ENCODE measurements around the gene CCNL2. TPM values are rescaled to one million over a fixed set of nuclear protein-coding genes. Genes with fewer than 3 reads are reported as not detected.

The CCNL2 gene
- total RNA-seq, 2 experiments from 2014 or later: 97.7 to 108 TPM

- CTCF ChIA-PET: interaction anchor here (1.1 kb wide), 1 partner anchor 21 kb away, joined by 3 read pairs; no protein-coding TSS in a partner anchor
- DNase-seq: no peak
- Mint-ChIP-seq H3K27ac (no peak overlapping the region), H3K4me3 (no peak overlapping the region), H3K36me3 (ENCODE audit: low read depth) (no peaks in the 10 kb centered on the region), H3K9me3 (no peaks in the 10 kb centered on the region), H3K27me3 (ENCODE audit: low read depth) (no peaks in the 10 kb centered on the region), H3K4me1 (ENCODE audit: low read depth) (no peaks in the 10 kb centered on the region)
- intact Hi-C loops (cut with micrococcal nuclease): no loop called here
Measured at GRCh38 chr1:1381294-1381693, 17.8 kb downstream of the CCNL2 start.

GRCh38 chr1:1380860-1381259 is 18.3 kb downstream of the CCNL2 start:
- H3K9me3 Mint-ChIP-seq: no peaks in the 10 kb centered on the region
- CTCF ChIA-PET: no interaction called here
- no peak for DNase-seq
- H3K4me3 Mint-ChIP-seq: no peak overlapping the region
- H3K36me3 Mint-ChIP-seq (ENCODE audit: low read depth): no peaks in the 10 kb centered on the region
- no peaks in the 10 kb centered on the region for H3K27me3 Mint-ChIP-seq (ENCODE audit: low read depth)
- H3K27ac Mint-ChIP-seq: no peak overlapping the region
- intact Hi-C loops (cut with micrococcal nuclease): no loop called here
- peaks cover 2% of the 10 kb centered on the region for H3K4me1 Mint-ChIP-seq (ENCODE audit: low read depth)

GRCh38 chr1:1377540-1378205 is 21.5 kb downstream of the CCNL2 start:
- no peak for DNase-seq
- CTCF ChIA-PET: interaction anchor here (0.6 to 1.4 kb wide), 3 partner anchors 25 to 399 kb away, joined by 3 to 6 read pairs (median 4); no protein-coding TSS in a partner anchor
- H3K4me1 Mint-ChIP-seq (ENCODE audit: low read depth): peaks cover 13% of the 10 kb centered on the region
- no peaks in the 10 kb centered on the region for H3K27me3 Mint-ChIP-seq (ENCODE audit: low read depth)
- H3K9me3 Mint-ChIP-seq: no peaks in the 10 kb centered on the region
- intact Hi-C loops (cut with micrococcal nuclease): no loop called here
- no peak overlapping the region for H3K4me3 Mint-ChIP-seq
- no peak overlapping the region for H3K27ac Mint-ChIP-seq
- H3K36me3 Mint-ChIP-seq (ENCODE audit: low read depth): peaks cover 1% of the 10 kb centered on the region

GRCh38 chr1:1376551-1377226 is 22.4 kb downstream of the CCNL2 start:
- intact Hi-C loops (cut with micrococcal nuclease): no loop called here
- Mint-ChIP-seq H3K27ac (no peak overlapping the region), H3K4me3 (peak overlapping the region; percentile 89), H3K4me1 (ENCODE audit: low read depth) (peaks cover 18% of the 10 kb centered on the region), H3K27me3 (ENCODE audit: low read depth) (no peaks in the 10 kb centered on the region), H3K9me3 (no peaks in the 10 kb centered on the region), H3K36me3 (ENCODE audit: low read depth) (peaks cover 1% of the 10 kb centered on the region)
- DNase-seq: no peak
- CTCF ChIA-PET: interaction anchor here (1.4 kb wide), 1 partner anchor 64 kb away, joined by 6 read pairs; no protein-coding TSS in a partner anchor

GRCh38 chr1:1374929-1375662 is 24.0 kb downstream of the CCNL2 start, which contains the start of gene AURKAIP1:
Gene AURKAIP1 (minus strand): TSS chr1:1375207. CDS start chr1:1374756, 451 bp downstream.
- CTCF ChIA-PET: interaction anchor here (1.3 kb wide), 2 partner anchors 20 to 27 kb away, joined by 3 read pairs; no protein-coding TSS in a partner anchor
- H3K9me3 Mint-ChIP-seq: no peaks in the 10 kb centered on the region
- peak within 1 kb of the TSS; percentile 90 for H3K27ac Mint-ChIP-seq
- peak within 1 kb of the TSS; percentile 89 for H3K4me3 Mint-ChIP-seq
- intact Hi-C loops (cut with micrococcal nuclease): loop anchor here (1.0 to 2.0 kb wide), 9 partner anchors 24 to 259 kb away; partner anchors contain the start of genes C1orf159, CCNL2, CPTP and DVL1
- peaks cover 25% of the 10 kb centered on the region for H3K4me1 Mint-ChIP-seq (ENCODE audit: low read depth)
- H3K27me3 Mint-ChIP-seq (ENCODE audit: low read depth): no peaks in the 10 kb centered on the region
- DNase-seq: peak; percentile 98
- peaks cover 1% of the 10 kb centered on the region for H3K36me3 Mint-ChIP-seq (ENCODE audit: low read depth)

- peak overlapping the region; percentile 89 for H3K4me3 Mint-ChIP-seq
- peak overlapping the region; percentile 68 for H3K27ac Mint-ChIP-seq
- no peak for DNase-seq
- intact Hi-C loops (cut with micrococcal nuclease): loop anchor here (2.0 kb wide), 1 partner anchor 50 kb away; the partner anchor contains the start of genes CPTP and INTS11
- H3K36me3 Mint-ChIP-seq (ENCODE audit: low read depth): peaks cover 1% of the 10 kb centered on the region
- H3K4me1 Mint-ChIP-seq (ENCODE audit: low read depth): peaks cover 25% of the 10 kb centered on the region
- no peaks in the 10 kb centered on the region for H3K27me3 Mint-ChIP-seq (ENCODE audit: low read depth)
- no peaks in the 10 kb centered on the region for H3K9me3 Mint-ChIP-seq
- CTCF ChIA-PET: interaction anchor here (1.3 kb wide), 1 partner anchor 26 kb away, joined by 3 read pairs; no protein-coding TSS in a partner anchor
Measured at GRCh38 chr1:1374589-1374928, 24.6 kb downstream of the CCNL2 start.

- CTCF ChIA-PET: no interaction called here
- H3K4me3 Mint-ChIP-seq: peak overlapping the region; percentile 89
Measured at GRCh38 chr1:1373815-1374588, 25.1 kb downstream of the CCNL2 start.

GRCh38 chr1:1373051-1373814 is 25.9 kb downstream of the CCNL2 start:
- Mint-ChIP-seq H3K9me3 (no peaks in the 10 kb centered on the region), H3K4me1 (ENCODE audit: low read depth) (peaks cover 25% of the 10 kb centered on the region), H3K27ac (peak overlapping the region; percentile 36), H3K36me3 (ENCODE audit: low read depth) (peaks cover 1% of the 10 kb centered on the region), H3K4me3 (peak overlapping the region; percentile 89), H3K27me3 (ENCODE audit: low read depth) (no peaks in the 10 kb centered on the region)
- intact Hi-C loops (cut with micrococcal nuclease): no loop called here
- DNase-seq: no peak
- CTCF ChIA-PET: no interaction called here

More at GRCh38 chr1:1373815-1374588, 25.1 kb downstream of the CCNL2 start:
- DNase-seq: no peak
- peaks cover 25% of the 10 kb centered on the region for H3K4me1 Mint-ChIP-seq (ENCODE audit: low read depth)
- H3K27me3 Mint-ChIP-seq (ENCODE audit: low read depth): no peaks in the 10 kb centered on the region
- H3K27ac Mint-ChIP-seq: peak overlapping the region; percentile 68
- H3K36me3 Mint-ChIP-seq (ENCODE audit: low read depth): peaks cover 1% of the 10 kb centered on the region
- H3K9me3 Mint-ChIP-seq: no peaks in the 10 kb centered on the region
- intact Hi-C loops (cut with micrococcal nuclease): loop anchor here (2.0 kb wide), 1 partner anchor 49 kb away; the partner anchor contains the start of genes CPTP and INTS11

GRCh38 chr1:1371746-1372711 is 27.1 kb downstream of the CCNL2 start:
- CTCF ChIA-PET: interaction anchor here (0.7 to 2.6 kb wide), 13 partner anchors 18 to 249 kb away, joined by 3 to 11 read pairs (median 3); no protein-coding TSS in a partner anchor
- peaks cover 25% of the 10 kb centered on the region for H3K4me1 Mint-ChIP-seq (ENCODE audit: low read depth)
- H3K36me3 Mint-ChIP-seq (ENCODE audit: low read depth): peaks cover 1% of the 10 kb centered on the region

GRCh38 chr1:1371364-1371745 is 27.8 kb downstream of the CCNL2 start:
- DNase-seq: no peak
- Mint-ChIP-seq H3K4me3 (no peak overlapping the region), H3K27ac (no peak overlapping the region), H3K9me3 (no peaks in the 10 kb centered on the region), H3K27me3 (ENCODE audit: low read depth) (no peaks in the 10 kb centered on the region), H3K36me3 (ENCODE audit: low read depth) (peaks cover 1% of the 10 kb centered on the region), H3K4me1 (ENCODE audit: low read depth) (peaks cover 25% of the 10 kb centered on the region)
- CTCF ChIA-PET: interaction anchor here (0.7 to 2.6 kb wide), 10 partner anchors 18 to 180 kb away, joined by 3 to 11 read pairs (median 4); no protein-coding TSS in a partner anchor
- intact Hi-C loops (cut with micrococcal nuclease): no loop called here

More at GRCh38 chr1:1371746-1372711, 27.1 kb downstream of the CCNL2 start:
- intact Hi-C loops (cut with micrococcal nuclease): loop anchor here (1.0 kb wide), 3 partner anchors 67 to 339 kb away; no protein-coding TSS in a partner anchor
- peak; percentile 85 for DNase-seq
- no peak overlapping the region for H3K27ac Mint-ChIP-seq
- H3K27me3 Mint-ChIP-seq (ENCODE audit: low read depth): no peaks in the 10 kb centered on the region
- no peak overlapping the region for H3K4me3 Mint-ChIP-seq
- no peaks in the 10 kb centered on the region for H3K9me3 Mint-ChIP-seq

Data from activated naive CD4-positive, alpha-beta T cell treated with anti-CD3 and anti-CD28 coated beads for 36 hours (primary cell).